IMR-90 (cell line): ENCODE data around the gene BMERB1. TPM values are rescaled to one million over a fixed set of nuclear protein-coding genes. Genes with fewer than 3 reads are reported as not detected.
"Not testable (repeated sequence)": the region's sequence is repeated elsewhere in the genome, so short reads cannot be mapped to it uniquely, and the experiment has no call there.

Experiments
- ATAC-seq: fragments of 200-7000 bp; cut with Tn5 transposase; 2 replicates; pipeline ENCODE4 v1.9.1; 2020; ENCODE audit warnings: low read depth, mild to moderate bottlenecking, moderate library complexity
- BruUV-seq: library from RNA; stranded (reverse); fragments of 400-500 nt; replicated peaks from 2 replicates; lab custom pipeline; 2021; lab: Mats Ljungman, UMichigan
- CTCF ChIA-PET: fragments of 300-600 bp; formaldehyde crosslinking; extraction: SDS; loops from one replicate; lab custom pipeline; 2021; ENCODE audit warnings: antibody characterized with exemption; lab: Yijun Ruan, JAX
- POLR2A ChIA-PET: fragments of 300-600 bp; sonication (Branson Sonifier 250); formaldehyde crosslinking; loops from one replicate; lab custom pipeline; 2022; ENCODE audit warnings: antibody characterized with exemption; ENCODE audit not compliant: unreplicated experiment; lab: Charles Lee
- DNase-seq: peaks from one replicate; pipeline ENCODE4 v3.0.0; 2013
- H2AFZ ChIP-seq: replicated peaks from 2 replicates; pipeline ENCODE3; 2013; ENCODE audit warnings: low read length, mild to moderate bottlenecking; ENCODE audit not compliant: poor library complexity
- H2AK5ac ChIP-seq: 2 replicates; pipeline ENCODE4 v1.6.1; 2013; ENCODE audit warnings: low read depth, low read length, inconsistent platforms
- H2AK9ac ChIP-seq: replicated peaks from 2 replicates; pipeline ENCODE3; 2013; ENCODE audit warnings: mild to moderate bottlenecking, low read depth, low read length, moderate library complexity; ENCODE audit not compliant: poor library complexity
- H2BK120ac ChIP-seq: 2 replicates; pipeline ENCODE4 v1.6.1; 2013; ENCODE audit warnings: low read depth, low read length, inconsistent platforms
- H2BK15ac ChIP-seq: 3 replicates; pipeline ENCODE4 v1.6.1; 2013; ENCODE audit warnings: low read depth, low read length, inconsistent platforms
- H2BK20ac ChIP-seq: 2 replicates; pipeline ENCODE4 v1.6.1; 2013; ENCODE audit warnings: low read depth, mild to moderate bottlenecking, inconsistent platforms, low read length, moderate library complexity
- H2BK5ac ChIP-seq: 2 replicates; pipeline ENCODE4 v1.6.1; 2013; ENCODE audit warnings: mild to moderate bottlenecking, low read depth, low read length, inconsistent platforms; ENCODE audit not compliant: poor library complexity, severe bottlenecking
- H3K14ac ChIP-seq: replicated peaks from 2 replicates; pipeline ENCODE4 v1.6.1; 2013; ENCODE audit warnings: low read depth, low read length, inconsistent platforms
- H3K18ac ChIP-seq: 2 replicates; pipeline ENCODE4 v1.6.1; 2013; ENCODE audit warnings: low read depth, low read length, control low read depth
- H3K23ac ChIP-seq: 2 replicates; pipeline ENCODE4 v1.6.1; 2013; ENCODE audit warnings: low read depth, low read length, inconsistent platforms
- H3K27ac ChIP-seq: 2 replicates; pipeline ENCODE4 v1.5.1; 2013; ENCODE audit warnings: mild to moderate bottlenecking, control low read depth, low read length; ENCODE audit not compliant: insufficient read depth
- H3K27me3 ChIP-seq: 2 replicates; pipeline ENCODE4 v1.6.1; 2013; ENCODE audit warnings: low read length; ENCODE audit not compliant: control insufficient read depth, insufficient read depth
- H3K36me3 ChIP-seq: 2 replicates; pipeline ENCODE4 v1.6.1; 2013; ENCODE audit warnings: low read length, mixed read lengths; ENCODE audit not compliant: control insufficient read depth, insufficient read depth
- H3K4ac ChIP-seq: 2 replicates; pipeline ENCODE4 v1.6.1; 2013; ENCODE audit warnings: low read depth, low read length, inconsistent platforms
- H3K4me1 ChIP-seq: 2 replicates; pipeline ENCODE4 v1.6.1; 2013; ENCODE audit warnings: low read length, mixed read lengths; ENCODE audit not compliant: control insufficient read depth, insufficient read depth
- H3K4me2 ChIP-seq: 2 replicates; pipeline ENCODE4 v1.6.1; 2013; ENCODE audit warnings: low read depth, mild to moderate bottlenecking, control low read depth, low read length, moderate library complexity
- H3K4me3 ChIP-seq: 2 replicates; pipeline ENCODE4 v1.5.1; 2013; ENCODE audit warnings: low read depth, mild to moderate bottlenecking, control low read depth, low read length, moderate library complexity; ENCODE audit not compliant: insufficient read depth
- H3K56ac ChIP-seq: 2 replicates; pipeline ENCODE4 v1.6.1; 2013; ENCODE audit warnings: low read length, inconsistent platforms; ENCODE audit not compliant: insufficient read depth; ENCODE audit errors: extremely low read depth
- H3K79me1 ChIP-seq, 2 experiments: 2 replicates each; pipeline ENCODE4 v1.6.1; 2013; ENCODE audit warnings: low read length in 2 of 2, inconsistent platforms in 1 of 2, low read depth in 1 of 2
- H3K9ac ChIP-seq: 2 replicates; pipeline ENCODE4 v1.6.1; 2013; ENCODE audit warnings: low read depth, low read length, control low read depth
- H3K9me1 ChIP-seq: 2 replicates; pipeline ENCODE4 v1.6.1; 2013; ENCODE audit warnings: low read length, inconsistent platforms; ENCODE audit not compliant: insufficient read depth
- H3K9me3 ChIP-seq: 2 replicates; pipeline ENCODE4 v1.6.1; 2013; ENCODE audit warnings: low read length; ENCODE audit not compliant: control insufficient read depth, insufficient read depth
- H4K20me1 ChIP-seq: 2 replicates; pipeline ENCODE4 v1.6.1; 2013; ENCODE audit warnings: low read length, inconsistent platforms; ENCODE audit not compliant: insufficient read depth
- H4K5ac ChIP-seq: 2 replicates; pipeline ENCODE4 v1.6.1; 2013; ENCODE audit warnings: mild to moderate bottlenecking, low read depth, low read length, control low read depth
- H4K8ac ChIP-seq, 2 experiments: 2 replicates each; pipeline ENCODE4 v1.6.1; 2013; ENCODE audit warnings: low read depth in 2 of 2, low read length in 2 of 2, control low read depth in 1 of 2, inconsistent platforms in 1 of 2
- H4K91ac ChIP-seq: 2 replicates; pipeline ENCODE4 v1.6.1; 2013; ENCODE audit warnings: low read depth, low read length, inconsistent platforms; ENCODE audit not compliant: insufficient read depth
- CEBPB ChIP-seq: IDR thresholded peaks from 2 replicates; pipeline ENCODE4 v1.6.1; 2012; ENCODE audit warnings: low read depth, low read length, improper control_type of control experiment
- WGBS, 2 experiments: methylation state at CpG; one replicate each; pipeline versions ENCODE4 v1.1.5 to v1.1.7; 2013; ENCODE audit warnings: missing lambda C conversion rate in 2 of 2; ENCODE audit not compliant: insufficient read length in 1 of 2; ENCODE audit errors: extremely low coverage in 2 of 2; 5-methylcytosine and 5-hydroxymethylcytosine counted together
- dilution Hi-C: fragments of 300-500 bp; cut with HindIII; formaldehyde crosslinking; loops from one replicate; pipeline ENCODE4 v1.14.3; 2018; ENCODE audit warnings: low sequenced_read_pairs; ENCODE audit not compliant: unreplicated experiment
- in situ Hi-C: fragments of 300-500 bp; cut with MboI; formaldehyde crosslinking; loops from 3 replicates; pipeline ENCODE4 v1.14.3; 2019; ENCODE audit warnings: low sequenced_read_pairs, inconsistent platforms, mixed read lengths
- intact Hi-C: fragments of 100-400 bp; cut with micrococcal nuclease; formaldehyde crosslinking; loops from 2 replicates; pipeline ENCODE4 v1.10.0; 2022
- polyA plus RNA-seq, 3 experiments: library from polyadenylated mRNA; depleted of rRNA; stranded (reverse); fragments of >200 nt; gene quantifications; 2 replicates each; pipeline ENCODE4 v1.2.3, GENCODE V29; 2012; ENCODE audit warnings: low replicate concordance in 1 of 3
- total RNA-seq: library from RNA; depleted of rRNA; stranded (reverse); fragments of >200 nt; gene quantifications from 2 replicates; pipeline ENCODE4 v1.2.3, GENCODE V29; 2012

Gene BMERB1
- total and polyA plus RNA-seq, 2 of the 4 experiments (the other 2 are of a cell fraction), result 22.6 to 32.9 TPM

DNA sequence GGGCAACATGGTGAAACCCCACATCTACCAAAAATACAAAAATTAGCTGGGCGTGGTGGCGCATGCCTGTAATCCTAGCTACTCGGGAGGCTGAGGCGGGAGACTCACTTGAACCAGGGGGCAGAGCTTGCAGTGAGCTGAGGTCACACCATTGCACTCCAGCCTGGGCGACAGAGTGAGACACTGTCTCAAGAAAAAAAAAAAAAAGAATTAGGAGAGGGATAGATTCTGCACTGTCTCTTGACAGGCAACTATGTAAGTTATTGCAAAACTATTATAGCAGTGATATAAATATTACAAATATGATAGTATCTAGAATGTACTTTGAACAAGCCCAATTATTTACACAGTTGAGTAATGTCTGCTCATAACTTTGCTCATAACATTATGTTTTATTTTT, 7.8 kb downstream of the BMERB1 start:
- dilution Hi-C loops, H2AK5ac ChIP-seq, H2AFZ ChIP-seq, BruUV-seq, H3K27me3 ChIP-seq, H3K4me3 ChIP-seq, H3K27ac ChIP-seq, H3K14ac ChIP-seq, H4K91ac ChIP-seq, H3K36me3 ChIP-seq, H2AK9ac ChIP-seq, H4K8ac ChIP-seq, intact Hi-C loops, H3K4ac ChIP-seq, H3K23ac ChIP-seq, H4K5ac ChIP-seq, H3K4me2 ChIP-seq, H2BK20ac ChIP-seq, POLR2A ChIA-PET, H2BK5ac ChIP-seq, H2BK15ac ChIP-seq, H2BK120ac ChIP-seq, DNase-seq, H3K9me1 ChIP-seq, ATAC-seq, H3K56ac ChIP-seq, H3K9ac ChIP-seq, H3K9me3 ChIP-seq, H3K18ac ChIP-seq: not testable (repeated sequence)
- peaks cover 33% of the 10 kb centered on the region for H4K20me1 ChIP-seq
- H3K4me1 ChIP-seq, result peaks cover 17% of the 10 kb centered on the region
- in situ Hi-C loops, result loop anchor here (5.0 kb wide), 1 partner anchor 35 kb away; no protein-coding TSS in a partner anchor
- peaks cover 29 to 73% of the 10 kb centered on the region in 2 experiments for H3K79me1 ChIP-seq
- WGBS, 2 experiments, result 100% methylated on average over 1 of the region's 5 CpGs; no CpG with 5 or more reads in 1 of the 2 experiments
- CTCF ChIA-PET, result interaction anchor here (0.6 kb wide), 1 partner anchor 22 kb away, joined by 5 read pairs; no protein-coding TSS in a partner anchor
- TF ChIP-seq CEBPB, result peak; percentile 22; the same call in 1 of the 2 replicates
